Activated effector memory CD4-positive, alpha-beta T cell treated with anti-CD3 and anti-CD28 coated beads, Interleukin-2, amount 50 U/mL, for 16 hours (primary cell): ENCODE results near the gene TMOD4.
A peak's percentile ranks its signal among the peaks of the same experiment; 100 is the strongest.
"Not testable (repeated sequence)": the region's sequence is repeated elsewhere in the genome, so short reads cannot be mapped to it uniquely, and the experiment has no call there.

Experiments used
- DNase-seq: peaks from one replicate; pipeline ENCODE4 v3.0.0-alpha.2; 2020

Gene TMOD4

DNA sequence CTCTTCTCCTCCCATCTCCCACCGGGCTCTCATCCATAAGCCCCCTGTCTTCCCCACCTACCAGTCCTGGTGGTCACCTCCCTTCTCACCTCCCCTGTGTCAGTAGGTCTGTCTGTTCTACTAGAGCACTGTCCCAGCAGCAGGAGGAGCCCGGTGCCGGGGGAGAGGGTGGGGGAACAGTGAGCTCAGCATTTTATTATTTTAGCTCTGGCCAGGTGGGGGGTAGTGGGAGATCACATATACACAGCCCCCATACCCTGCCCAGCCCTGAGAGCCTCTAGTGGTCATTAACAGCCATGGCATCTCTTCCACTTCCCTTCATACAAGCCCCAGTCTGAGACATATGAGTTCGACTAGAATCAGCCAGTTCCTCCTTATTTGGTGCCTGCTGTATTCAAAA is at the start of gene TMOD4:
TSS of gene TMOD4 (minus strand) at position 119 of the 400 bp plus-strand sequence. CDS start 1,106 bp downstream, outside the sequence.
- DNase-seq, result no peak

- DNase-seq, result no peak
Measured at GRCh38 chr1:151222130-151222529, 46.3 kb upstream of the TMOD4 start.

GRCh38 chr1:151221616-151222015 is 45.8 kb upstream of the TMOD4 start:
- DNase-seq, result no peak

DNA sequence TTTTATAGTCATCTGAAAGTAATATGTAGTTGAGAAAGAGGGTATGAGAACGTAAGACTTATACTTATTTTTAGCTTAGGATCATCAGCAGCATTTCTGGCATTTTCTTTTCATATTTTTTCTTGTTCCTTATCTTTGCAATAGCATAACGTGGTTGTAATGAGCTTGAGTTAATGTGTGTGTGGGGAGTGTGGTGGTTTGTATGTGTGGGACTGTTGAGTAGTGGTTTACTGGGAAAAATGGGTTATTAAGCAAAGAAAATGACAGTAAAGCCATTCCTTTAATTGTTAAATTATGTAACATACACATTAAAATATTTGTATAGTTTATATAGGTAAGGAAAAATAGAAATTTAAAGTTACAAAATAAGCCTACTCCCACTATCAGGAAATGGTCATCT is 37.8 kb upstream of the TMOD4 start:
- no peak for DNase-seq

DNA sequence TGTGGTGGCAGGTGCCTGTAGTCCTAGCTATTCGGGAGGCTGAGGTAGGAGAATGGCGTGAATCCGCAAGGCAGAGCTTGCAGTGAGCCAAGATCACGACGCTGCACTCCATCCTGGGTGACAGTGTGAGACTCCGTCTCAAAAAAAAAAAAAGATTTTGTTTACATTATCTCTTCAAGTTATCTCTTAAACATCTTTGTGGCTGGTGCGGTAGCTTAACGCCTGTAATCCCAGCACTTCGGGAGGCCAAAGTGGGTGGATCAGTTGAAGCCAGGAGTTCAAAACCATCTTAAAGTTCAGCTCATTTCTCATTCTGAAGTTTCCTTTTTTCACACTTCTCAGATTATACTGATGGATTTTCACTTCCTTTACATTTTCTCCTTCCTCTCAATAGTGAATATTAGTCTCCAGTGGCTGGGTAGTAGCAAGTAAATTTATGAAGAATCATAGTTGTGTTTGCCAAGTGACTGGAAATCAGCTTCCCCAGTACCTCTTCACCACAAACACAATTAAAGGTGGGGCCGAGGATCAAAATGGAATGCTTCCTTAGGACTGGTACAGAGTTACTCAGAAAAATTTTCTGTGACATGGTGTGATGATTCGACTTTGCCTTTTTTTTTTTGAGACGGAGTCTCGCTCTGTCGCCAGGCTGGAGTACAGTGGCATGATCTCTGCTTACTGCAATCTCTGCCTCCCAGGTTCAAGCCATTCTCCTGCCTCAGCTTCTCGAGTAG is 36.4 kb upstream of the TMOD4 start:
- no peak for DNase-seq

DNA sequence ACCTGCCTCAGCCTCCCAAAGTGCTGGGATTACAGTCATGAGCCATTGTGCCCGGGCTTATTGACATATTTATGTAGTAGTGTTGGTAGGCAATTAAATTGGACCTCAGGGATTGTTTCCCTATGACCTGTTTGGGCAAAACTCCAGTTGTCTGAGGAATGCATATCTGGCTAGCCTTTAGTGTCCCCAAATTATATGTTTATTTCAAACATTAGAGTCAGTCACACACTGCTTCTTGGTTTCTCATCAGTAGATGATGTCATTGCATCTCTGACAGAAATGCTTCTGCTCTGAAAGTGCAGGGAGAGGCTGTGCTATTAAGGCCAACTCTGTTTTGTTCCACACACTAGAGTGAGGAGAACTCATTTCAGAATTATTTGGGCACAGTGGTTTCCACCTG is 35.0 kb upstream of the TMOD4 start:
- DNase-seq, result no peak

- not testable (repeated sequence) for DNase-seq
Measured at GRCh38 chr1:151205381-151205965, 29.7 kb upstream of the TMOD4 start.

- DNase-seq, result peak; percentile 65
Measured at GRCh38 chr1:151199873-151200581, 24.2 kb upstream of the TMOD4 start.

- DNase-seq, result peak; percentile 100
Measured at GRCh38 chr1:151198254-151199127, 22.7 kb upstream of the TMOD4 start, which contains the start of gene PIP5K1A. Gene PIP5K1A, plus strand, starts transcription at chr1:151198552. Its CDS starts 445 bp downstream, at chr1:151198997.

DNA sequence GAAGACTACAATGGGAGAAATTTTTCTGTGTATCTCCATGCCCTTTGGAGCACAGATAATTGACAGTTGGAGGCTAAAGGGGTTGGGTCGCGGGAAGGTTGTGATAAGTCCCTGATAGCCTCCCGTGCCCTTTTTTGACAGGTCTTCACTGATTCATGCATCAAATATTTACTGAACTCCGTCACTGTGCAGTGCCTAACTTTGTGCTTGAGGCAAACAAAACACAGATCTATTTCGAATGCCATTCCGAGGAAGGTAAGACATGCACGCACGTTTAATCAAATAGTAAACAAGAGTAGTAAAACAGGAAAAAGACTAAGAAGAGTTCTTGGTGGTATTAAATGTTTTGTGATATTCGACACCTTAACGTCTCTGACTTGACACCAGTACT is 22.1 kb upstream of the TMOD4 start:
- DNase-seq, result peak; percentile 57

DNA sequence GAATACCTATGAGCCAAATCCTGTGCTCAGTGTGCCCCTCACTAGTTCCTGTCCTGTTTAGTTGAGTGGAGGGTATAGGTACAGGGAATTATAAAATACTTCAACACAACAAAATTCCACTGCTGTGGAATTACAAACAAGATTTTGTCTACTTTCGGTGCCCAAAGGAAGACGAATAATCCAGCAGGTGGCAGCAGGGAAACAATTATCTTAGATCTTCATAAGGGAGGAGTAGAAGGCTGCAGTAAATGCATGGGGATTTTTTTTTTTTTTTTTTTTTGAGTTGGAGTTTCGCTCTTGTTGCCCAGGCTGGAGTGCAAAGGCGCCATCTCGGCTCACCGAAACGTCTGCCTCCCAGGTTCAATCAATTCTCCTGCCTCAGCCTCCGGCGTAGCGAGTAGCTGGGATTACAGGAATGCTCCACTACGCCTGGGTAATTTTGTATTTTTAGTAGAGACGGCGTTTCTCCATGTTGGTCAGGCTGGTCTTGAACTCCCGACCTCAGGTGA is 20.6 kb upstream of the TMOD4 start:
- peak; percentile 73 for DNase-seq

GRCh38 chr1:151194894-151195594 is 19.3 kb upstream of the TMOD4 start:
- DNase-seq, result peak; percentile 65

- DNase-seq, result no peak
Measured at GRCh38 chr1:151193856-151194255, 18.1 kb upstream of the TMOD4 start.

GRCh38 chr1:151193304-151193703 is 17.5 kb upstream of the TMOD4 start:
- DNase-seq, result peak; percentile 17

GRCh38 chr1:151192047-151192446 is 16.3 kb upstream of the TMOD4 start:
- peak; percentile 21 for DNase-seq

DNA sequence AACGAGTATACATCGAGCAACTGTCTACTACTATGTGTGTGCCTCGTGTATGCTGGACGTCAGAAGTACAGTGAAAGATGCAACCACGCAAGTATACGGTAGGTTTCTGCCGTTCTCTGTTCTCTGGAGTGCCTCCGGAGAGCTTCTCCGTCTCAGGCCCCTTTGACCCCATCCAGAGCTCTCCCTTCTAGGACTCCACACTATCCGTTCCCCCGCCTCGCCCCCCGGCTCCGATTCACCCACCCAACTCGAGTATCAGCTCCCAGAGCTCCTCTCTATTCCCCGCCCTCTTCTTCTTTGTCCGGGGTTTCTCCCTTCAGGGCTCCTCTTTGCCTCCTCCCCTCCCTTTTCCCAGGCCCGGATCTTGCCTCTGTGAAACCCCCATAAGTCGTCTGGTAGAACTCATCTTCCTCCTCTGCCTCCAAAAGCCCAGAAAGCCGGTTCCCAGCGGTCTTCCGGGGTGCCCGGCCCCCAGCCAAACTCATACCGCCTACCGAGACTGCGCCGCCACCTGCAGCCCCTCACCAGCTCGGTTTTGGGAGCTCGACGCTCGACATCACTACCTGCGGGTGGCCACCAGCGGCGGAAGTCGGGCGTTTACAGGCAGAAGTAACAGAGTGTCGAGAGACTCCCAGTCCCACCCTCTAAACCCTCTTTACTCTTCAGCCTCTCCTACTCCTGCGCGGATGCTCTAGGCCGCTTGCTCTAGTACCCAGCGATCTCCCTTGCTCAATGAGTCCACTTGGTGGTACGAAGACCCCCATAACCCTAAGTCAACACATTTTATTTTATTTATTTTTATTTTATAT is 14.1 kb upstream of the TMOD4 start, which contains the start of gene VPS72:
TSS of gene VPS72 (minus strand) at position 561 of the 809 bp plus-strand sequence. CDS start at position 485, 76 bp downstream.
- DNase-seq, result peak; percentile 95

DNA sequence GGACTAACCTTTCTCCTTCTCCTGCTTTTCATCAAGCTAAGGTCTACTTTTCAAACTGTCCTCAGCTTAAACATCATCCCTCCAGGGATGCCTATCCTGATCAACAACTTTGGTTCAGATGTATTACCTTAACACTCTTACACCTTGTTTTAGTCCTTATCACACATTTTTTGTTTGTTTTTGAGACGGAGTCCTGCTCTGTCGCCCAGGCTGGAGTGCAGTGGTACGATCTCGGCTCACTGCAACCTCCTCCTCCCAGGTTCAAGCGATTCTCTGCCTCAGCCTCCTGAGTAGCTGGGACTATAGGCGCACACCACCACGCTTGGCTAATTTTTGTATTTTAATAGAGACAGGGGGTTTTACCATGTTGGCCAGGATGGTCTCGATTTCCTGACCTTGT is 12.9 kb upstream of the TMOD4 start:
- DNase-seq, result peak; percentile 53

DNA sequence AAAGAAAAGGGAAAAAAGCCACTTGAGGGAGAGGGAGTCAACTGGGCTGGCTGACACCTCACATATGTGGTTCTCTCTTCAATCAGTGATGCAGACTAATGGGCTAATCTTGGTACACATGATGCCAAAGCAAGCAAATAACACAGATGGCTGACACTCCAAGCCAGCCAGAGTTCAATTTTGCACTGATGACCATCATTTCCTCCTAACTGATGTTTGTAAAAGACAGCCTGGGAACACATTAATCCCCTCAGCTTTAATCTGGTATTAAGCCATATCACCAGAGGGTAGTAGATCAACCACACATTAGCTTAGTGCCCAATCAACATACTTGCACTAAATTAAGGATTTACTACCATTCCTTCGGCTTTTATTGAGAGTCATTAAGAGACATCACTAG is 11.4 kb upstream of the TMOD4 start:
- no peak for DNase-seq

GRCh38 chr1:151184211-151184610 is 8.4 kb upstream of the TMOD4 start:
- DNase-seq, result no peak

DNA sequence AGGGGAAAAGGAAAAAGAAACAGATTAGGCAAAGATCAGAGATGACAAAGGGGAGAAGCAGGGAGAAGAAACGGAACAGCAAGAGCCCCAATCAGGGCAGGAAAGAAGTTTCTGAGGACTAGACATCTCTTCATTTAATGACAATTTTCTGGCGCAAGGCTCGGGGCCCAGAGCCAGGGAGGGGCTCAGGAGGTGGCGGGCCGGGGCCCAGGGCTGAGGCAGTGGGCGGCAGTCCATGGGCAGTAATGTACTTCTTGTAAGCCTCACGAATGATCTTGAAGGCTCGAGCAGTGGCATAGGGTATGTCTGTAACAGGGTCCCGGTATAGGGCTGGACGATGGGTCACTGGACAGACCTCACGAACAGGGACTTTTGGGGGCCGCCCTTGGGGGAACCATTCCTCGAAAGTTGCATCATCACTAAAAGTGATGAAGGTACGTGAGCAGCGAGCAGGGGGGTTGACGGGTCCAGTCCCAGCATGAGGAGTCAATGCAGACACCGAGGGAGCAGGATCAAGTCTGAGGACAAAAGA is 799 bp upstream of the TMOD4 start:
- no peak for DNase-seq
